HUES6 (cell line): ENCODE data around the gene FOXS1.
"Not testable (repeated sequence)": the region's sequence is repeated elsewhere in the genome, so short reads cannot be mapped to it uniquely, and the experiment has no call there.

Experiments
- H3K27ac ChIP-seq: 2 replicates; pipeline ENCODE4 v1.7.0; 2013; ENCODE audit warnings: low read depth, mild to moderate bottlenecking, low read length, inconsistent platforms
- H3K27me3 ChIP-seq: 2 replicates; pipeline ENCODE4 v1.6.1; 2013; ENCODE audit warnings: low read length; ENCODE audit not compliant: control insufficient read depth, insufficient read depth
- H3K36me3 ChIP-seq: 2 replicates; pipeline ENCODE4 v1.6.1; 2013; ENCODE audit warnings: low read length; ENCODE audit not compliant: control insufficient read depth, insufficient read depth
- H3K4me1 ChIP-seq: 2 replicates; pipeline ENCODE4 v1.6.1; 2013; ENCODE audit warnings: low read length; ENCODE audit not compliant: control insufficient read depth, insufficient read depth
- H3K4me3 ChIP-seq: 2 replicates; pipeline ENCODE4 v1.5.1; 2013; ENCODE audit warnings: low read depth, low read length
- H3K9ac ChIP-seq: one replicate; pipeline ENCODE4 v1.6.1; 2013; ENCODE audit warnings: mild to moderate bottlenecking, low read length
- H3K9me3 ChIP-seq: 2 replicates; pipeline ENCODE4 v1.6.1; 2013; ENCODE audit warnings: low read depth, low read length; ENCODE audit not compliant: control insufficient read depth, insufficient read depth

Gene FOXS1

GRCh38 chr20:31828016-31828415 lies 17.4 kb downstream of the FOXS1 start:
- H3K27ac ChIP-seq, H3K36me3 ChIP-seq, H3K9me3 ChIP-seq, H3K4me1 ChIP-seq, H3K9ac ChIP-seq, H3K4me3 ChIP-seq, H3K27me3 ChIP-seq: not testable (repeated sequence)

- H3K9me3 ChIP-seq = no peaks in the 10 kb centered on the region
- no peak overlapping the region for H3K27ac ChIP-seq
- H3K9ac ChIP-seq = no peak overlapping the region
- peaks cover 11% of the 10 kb centered on the region for H3K4me1 ChIP-seq
- no peak overlapping the region for H3K4me3 ChIP-seq
- no peaks in the 10 kb centered on the region for H3K27me3 ChIP-seq
- no peaks in the 10 kb centered on the region for H3K36me3 ChIP-seq
Measured at GRCh38 chr20:31827059-31827458, 18.3 kb downstream of the FOXS1 start.

- no peak overlapping the region for H3K4me3 ChIP-seq
- H3K4me1 ChIP-seq = peaks cover 11% of the 10 kb centered on the region
- H3K9ac ChIP-seq = no peak overlapping the region
- no peaks in the 10 kb centered on the region for H3K9me3 ChIP-seq
- no peaks in the 10 kb centered on the region for H3K27me3 ChIP-seq
- no peaks in the 10 kb centered on the region for H3K36me3 ChIP-seq
- no peak overlapping the region for H3K27ac ChIP-seq
Measured at GRCh38 chr20:31826074-31826473, 19.3 kb downstream of the FOXS1 start.

- Histone ChIP-seq H3K27me3 (no peaks in the 10 kb centered on the region), H3K36me3 (no peaks in the 10 kb centered on the region), H3K27ac (no peak overlapping the region), H3K4me1 (peaks cover 11% of the 10 kb centered on the region), H3K9me3 (no peaks in the 10 kb centered on the region), H3K4me3 (no peak overlapping the region), H3K9ac (no peak overlapping the region)
Measured at GRCh38 chr20:31824554-31825313, 20.7 kb downstream of the FOXS1 start.

GRCh38 chr20:31824125-31824485 lies 21.3 kb downstream of the FOXS1 start:
- H3K4me3 ChIP-seq = no peak overlapping the region
- no peaks in the 10 kb centered on the region for H3K27me3 ChIP-seq
- no peaks in the 10 kb centered on the region for H3K36me3 ChIP-seq
- H3K9ac ChIP-seq = no peak overlapping the region
- no peak overlapping the region for H3K27ac ChIP-seq
- peaks cover 11% of the 10 kb centered on the region for H3K4me1 ChIP-seq
- H3K9me3 ChIP-seq = no peaks in the 10 kb centered on the region

- Histone ChIP-seq H3K27me3 (no peaks in the 10 kb centered on the region), H3K9ac (no peak overlapping the region), H3K9me3 (no peaks in the 10 kb centered on the region), H3K4me3 (no peak overlapping the region), H3K27ac (no peak overlapping the region), H3K4me1 (peaks cover 11% of the 10 kb centered on the region), H3K36me3 (no peaks in the 10 kb centered on the region)
Measured at GRCh38 chr20:31823360-31824124, 21.9 kb downstream of the FOXS1 start.

GRCh38 chr20:31822421-31823330 lies 22.7 kb downstream of the FOXS1 start:
- no peak overlapping the region for H3K9ac ChIP-seq
- 0 out of 2 replicates have a peak overlapping the region, but pooled peaks have one; percentile 22 for H3K4me3 ChIP-seq
- no peak overlapping the region for H3K27ac ChIP-seq

GRCh38 chr20:31821427-31821826 lies 24.0 kb downstream of the FOXS1 start:
- Histone ChIP-seq H3K27ac (no peak overlapping the region), H3K9me3 (no peaks in the 10 kb centered on the region), H3K27me3 (no peaks in the 10 kb centered on the region), H3K36me3 (no peaks in the 10 kb centered on the region), H3K9ac (no peak overlapping the region), H3K4me1 (peaks cover 11% of the 10 kb centered on the region), H3K4me3 (no peak overlapping the region)

More at GRCh38 chr20:31822421-31823330, 22.7 kb downstream of the FOXS1 start:
- Histone ChIP-seq H3K4me1 (peaks cover 11% of the 10 kb centered on the region), H3K36me3 (no peaks in the 10 kb centered on the region), H3K27me3 (no peaks in the 10 kb centered on the region), H3K9me3 (no peaks in the 10 kb centered on the region)

GRCh38 chr20:31820228-31820627 lies 25.2 kb downstream of the FOXS1 start:
- Histone ChIP-seq H3K4me3 (no peak overlapping the region), H3K4me1 (peaks cover 19% of the 10 kb centered on the region), H3K9ac (no peak overlapping the region), H3K27ac (no peak overlapping the region), H3K9me3 (no peaks in the 10 kb centered on the region), H3K36me3 (no peaks in the 10 kb centered on the region), H3K27me3 (no peaks in the 10 kb centered on the region)

- H3K27me3 ChIP-seq = no peaks in the 10 kb centered on the region
- no peak within 1 kb of the TSS for H3K4me3 ChIP-seq
- H3K9ac ChIP-seq = no peak within 1 kb of the TSS
- H3K9me3 ChIP-seq = no peaks in the 10 kb centered on the region
- no peak within 1 kb of the TSS for H3K27ac ChIP-seq
- no peaks in the 10 kb centered on the region for H3K36me3 ChIP-seq
- H3K4me1 ChIP-seq = peaks cover 24% of the 10 kb centered on the region
Measured at GRCh38 chr20:31819083-31819784, 26.2 kb downstream of the FOXS1 start, which contains the start of gene MYLK2. Gene MYLK2, plus strand, starts transcription at chr20:31819356. Its CDS starts 225 bp downstream, at chr20:31819581.
